Central memory CD8-positive, alpha-beta T cell (primary cell): ENCODE measurements around the gene MOCOS.
"Not testable (repeated sequence)": the region's sequence is repeated elsewhere in the genome, so short reads cannot be mapped to it uniquely, and the experiment has no call there.

ENCODE experiments used
- ATAC-seq: fragments of 150-1000 bp; cut with Tn5 transposase; replicated peaks from 2 replicates; pipeline ENCODE4 v1.10.0; 2022; ENCODE audit warnings: mild to moderate bottlenecking, moderate FRiP score, moderate number of reproducible peaks; ENCODE audit not compliant: poor library complexity, severe bottlenecking; ENCODE audit errors: extremely low read depth
- DNase-seq, 2 donors: peaks; one replicate each; pipeline ENCODE4 v3.0.0; 2021; ENCODE audit warnings: low spot score in 2 of 2
- H3K27ac Mint-ChIP-seq: one replicate; pipeline ENCODE4 v1.8.0; 2022; ENCODE audit warnings: low read depth, mild to moderate bottlenecking, moderate library complexity, mixed read lengths
- H3K27me3 Mint-ChIP-seq: one replicate; pipeline ENCODE4 v1.8.0; 2022; ENCODE audit warnings: mixed read lengths
- H3K36me3 Mint-ChIP-seq: one replicate; pipeline ENCODE4 v1.8.0; 2022; ENCODE audit warnings: mild to moderate bottlenecking, moderate library complexity, mixed read lengths; ENCODE audit not compliant: insufficient read depth
- H3K4me1 Mint-ChIP-seq: one replicate; pipeline ENCODE4 v1.8.0; 2022; ENCODE audit warnings: mixed read lengths
- H3K4me3 Mint-ChIP-seq: one replicate; pipeline ENCODE4 v1.8.0; 2022; ENCODE audit warnings: mild to moderate bottlenecking, moderate library complexity, mixed read lengths
- H3K9me3 Mint-ChIP-seq: one replicate; pipeline ENCODE4 v1.8.0; 2022; ENCODE audit warnings: mixed read lengths

Gene MOCOS

GRCh38 chr18:36160959-36161371 lies 26.3 kb upstream of the MOCOS start:
- Mint-ChIP-seq H3K4me1 (peaks cover 19% of the 10 kb centered on the region), H3K9me3 (no peaks in the 10 kb centered on the region), H3K36me3 (peaks cover 62% of the 10 kb centered on the region), H3K27ac (peak overlapping the region; percentile 60), H3K27me3 (no peaks in the 10 kb centered on the region), H3K4me3 (no peak overlapping the region)
- no peak for DNase-seq
- no peak for ATAC-seq

GRCh38 chr18:36162981-36163380 lies 24.3 kb upstream of the MOCOS start:
- ATAC-seq (no peak), DNase-seq (no peak)
- Mint-ChIP-seq H3K36me3 (peaks cover 62% of the 10 kb centered on the region), H3K27ac (no peak overlapping the region), H3K4me3 (no peak overlapping the region), H3K9me3 (no peaks in the 10 kb centered on the region), H3K27me3 (no peaks in the 10 kb centered on the region), H3K4me1 (peaks cover 6% of the 10 kb centered on the region)

GRCh38 chr18:36167692-36168218 lies 19.5 kb upstream of the MOCOS start:
- no peaks in the 10 kb centered on the region for H3K4me1 Mint-ChIP-seq
- ATAC-seq (no peak), DNase-seq (no peak)
- H3K27me3 Mint-ChIP-seq: no peaks in the 10 kb centered on the region
- no peaks in the 10 kb centered on the region for H3K9me3 Mint-ChIP-seq
- H3K4me3 Mint-ChIP-seq: no peak overlapping the region
- peaks cover 54% of the 10 kb centered on the region for H3K36me3 Mint-ChIP-seq
- H3K27ac Mint-ChIP-seq: peak overlapping the region; percentile 78

DNA sequence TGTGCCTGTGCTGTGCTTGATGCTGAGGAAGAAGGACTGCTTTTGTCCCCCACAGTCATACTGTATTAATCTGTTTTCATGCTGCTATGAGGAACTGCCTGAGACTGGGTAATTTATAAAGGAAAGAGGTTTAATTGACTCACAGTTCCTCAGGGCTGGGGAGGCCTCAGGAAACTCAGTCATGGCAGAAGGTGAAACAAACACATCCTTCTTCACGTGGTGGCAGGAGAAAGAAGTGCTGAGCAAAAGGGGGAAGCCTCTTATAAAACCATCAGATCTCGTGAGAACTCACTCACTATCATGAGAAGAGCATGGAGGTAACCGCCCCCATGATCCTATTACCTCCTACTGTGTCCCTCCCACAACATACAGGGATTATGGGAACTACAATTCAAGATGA lies 19.0 kb upstream of the MOCOS start:
- H3K27ac Mint-ChIP-seq: peak overlapping the region; percentile 78
- H3K27me3 Mint-ChIP-seq, H3K4me3 Mint-ChIP-seq, H3K9me3 Mint-ChIP-seq, H3K4me1 Mint-ChIP-seq, ATAC-seq, DNase-seq: not testable (repeated sequence)
- H3K36me3 Mint-ChIP-seq: peaks cover 52% of the 10 kb centered on the region

GRCh38 chr18:36169938-36170337 lies 17.4 kb upstream of the MOCOS start:
- Mint-ChIP-seq H3K36me3 (peaks cover 53% of the 10 kb centered on the region), H3K27me3 (no peaks in the 10 kb centered on the region), H3K27ac (no peak overlapping the region), H3K9me3 (no peaks in the 10 kb centered on the region), H3K4me1 (no peaks in the 10 kb centered on the region), H3K4me3 (no peak overlapping the region)
- DNase-seq (no peak), ATAC-seq (no peak)

DNA sequence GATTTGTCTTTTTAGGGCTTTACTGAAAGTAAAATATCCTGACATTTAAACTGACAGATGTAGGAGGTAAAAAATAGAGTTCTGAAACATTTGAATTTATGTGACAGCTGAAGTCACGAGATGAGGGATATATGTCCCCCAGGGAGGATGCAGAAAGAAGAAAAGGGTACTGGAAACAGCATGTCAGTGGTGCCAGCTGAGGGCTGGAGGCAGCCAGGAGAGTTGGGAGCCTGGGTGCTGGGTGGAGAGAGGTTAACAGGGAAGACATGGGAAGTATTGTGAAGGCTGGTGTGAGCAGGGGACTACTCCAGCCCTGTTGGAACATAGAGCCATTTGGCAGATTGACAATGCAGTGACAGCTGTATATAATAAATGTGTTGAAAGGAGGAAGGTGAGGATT lies 11.8 kb upstream of the MOCOS start:
- Mint-ChIP-seq H3K27ac (peak overlapping the region; percentile 7), H3K9me3 (no peaks in the 10 kb centered on the region), H3K27me3 (no peaks in the 10 kb centered on the region), H3K4me1 (peaks cover 7% of the 10 kb centered on the region), H3K36me3 (peaks cover 35% of the 10 kb centered on the region), H3K4me3 (no peak overlapping the region)
- ATAC-seq (no peak), DNase-seq (no peak)

GRCh38 chr18:36176177-36176584 lies 11.1 kb upstream of the MOCOS start:
- peaks cover 7% of the 10 kb centered on the region for H3K4me1 Mint-ChIP-seq
- no peaks in the 10 kb centered on the region for H3K27me3 Mint-ChIP-seq
- no peak overlapping the region for H3K4me3 Mint-ChIP-seq
- ATAC-seq (no peak), DNase-seq (no peak)
- no peak overlapping the region for H3K27ac Mint-ChIP-seq
- H3K36me3 Mint-ChIP-seq: peaks cover 31% of the 10 kb centered on the region
- H3K9me3 Mint-ChIP-seq: no peaks in the 10 kb centered on the region

DNA sequence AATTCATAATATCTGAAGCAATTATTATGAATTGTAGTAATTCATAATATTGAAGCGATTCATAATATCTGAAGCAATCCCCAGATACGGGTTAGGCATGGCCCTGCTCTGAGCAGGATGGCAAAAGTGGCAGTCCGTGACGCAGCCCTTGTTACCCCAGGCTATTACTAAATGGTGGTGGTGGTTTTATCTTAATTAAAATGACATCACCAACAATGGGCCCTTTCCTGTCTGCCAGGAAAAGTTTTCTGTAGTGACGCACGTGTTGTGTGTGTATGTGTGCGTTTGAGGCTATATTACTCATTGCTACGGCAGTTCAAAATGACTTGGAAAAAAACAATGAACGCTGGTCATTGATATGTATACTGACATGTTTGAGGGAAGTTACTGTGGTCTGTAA lies 10.6 kb upstream of the MOCOS start:
- H3K4me1 Mint-ChIP-seq: peaks cover 7% of the 10 kb centered on the region
- DNase-seq (no peak), ATAC-seq (no peak)
- H3K36me3 Mint-ChIP-seq: peaks cover 28% of the 10 kb centered on the region
- H3K4me3 Mint-ChIP-seq: no peak overlapping the region
- H3K9me3 Mint-ChIP-seq: no peaks in the 10 kb centered on the region
- no peaks in the 10 kb centered on the region for H3K27me3 Mint-ChIP-seq
- H3K27ac Mint-ChIP-seq: no peak overlapping the region

- Mint-ChIP-seq H3K4me1 (peaks cover 7% of the 10 kb centered on the region), H3K4me3 (no peak overlapping the region), H3K36me3 (peaks cover 24% of the 10 kb centered on the region), H3K9me3 (no peaks in the 10 kb centered on the region), H3K27me3 (no peaks in the 10 kb centered on the region), H3K27ac (no peak overlapping the region)
- ATAC-seq (no peak), DNase-seq (no peak)
Measured at GRCh38 chr18:36177913-36178312, 9.4 kb upstream of the MOCOS start.

- Mint-ChIP-seq H3K27ac (peak overlapping the region; percentile 16), H3K36me3 (peaks cover 11% of the 10 kb centered on the region), H3K9me3 (no peaks in the 10 kb centered on the region), H3K4me1 (peaks cover 7% of the 10 kb centered on the region), H3K4me3 (no peak overlapping the region), H3K27me3 (no peaks in the 10 kb centered on the region)
- ATAC-seq (no peak), DNase-seq (no peak)
Measured at GRCh38 chr18:36179562-36180355, 7.5 kb upstream of the MOCOS start.

DNA sequence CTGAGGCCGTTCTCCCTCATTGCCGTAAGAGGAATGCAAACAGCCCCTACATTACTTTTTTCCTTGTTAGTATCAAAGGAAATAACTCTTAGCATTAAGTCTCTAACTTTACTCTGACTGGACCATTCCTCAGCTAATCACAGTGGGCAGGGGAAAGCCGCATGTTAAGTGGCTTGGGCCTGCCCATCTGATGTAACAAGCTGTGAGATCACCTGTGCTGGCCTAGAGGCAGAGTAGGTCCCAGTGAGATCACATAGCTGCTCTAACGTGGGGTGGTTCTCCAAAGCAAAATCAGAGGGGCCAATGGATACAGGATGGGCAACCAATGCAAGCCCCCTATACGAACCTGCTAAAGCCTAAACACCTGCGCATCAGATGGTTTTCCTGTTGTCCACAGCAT lies 5.9 kb upstream of the MOCOS start:
- H3K9me3 Mint-ChIP-seq: no peaks in the 10 kb centered on the region
- peaks cover 5% of the 10 kb centered on the region for H3K36me3 Mint-ChIP-seq
- H3K4me1 Mint-ChIP-seq: no peaks in the 10 kb centered on the region
- H3K27ac Mint-ChIP-seq: no peak overlapping the region
- DNase-seq: no peak
- no peak overlapping the region for H3K4me3 Mint-ChIP-seq
- ATAC-seq: no peak
- H3K27me3 Mint-ChIP-seq: no peaks in the 10 kb centered on the region

- Mint-ChIP-seq H3K27ac (no peak overlapping the region), H3K9me3 (no peaks in the 10 kb centered on the region), H3K4me1 (no peaks in the 10 kb centered on the region)
Measured at GRCh38 chr18:36181898-36182506, 5.3 kb upstream of the MOCOS start.

GRCh38 chr18:36183033-36183432 lies 4.3 kb upstream of the MOCOS start:
- Mint-ChIP-seq H3K27me3 (peaks cover 2% of the 10 kb centered on the region), H3K36me3 (peaks cover 1% of the 10 kb centered on the region), H3K9me3 (no peaks in the 10 kb centered on the region), H3K4me1 (peaks cover 3% of the 10 kb centered on the region), H3K27ac (no peak overlapping the region), H3K4me3 (no peak overlapping the region)
- DNase-seq: no peak
- no peak for ATAC-seq

More at GRCh38 chr18:36181898-36182506, 5.3 kb upstream of the MOCOS start:
- Mint-ChIP-seq H3K4me3 (no peak overlapping the region), H3K36me3 (peaks cover 2% of the 10 kb centered on the region), H3K27me3 (no peaks in the 10 kb centered on the region)
- DNase-seq (no peak), ATAC-seq (no peak)
